HepG2 (cell line): ENCODE measurements around the gene PLSCR5. TPM values are rescaled to one million over a fixed set of nuclear protein-coding genes. Genes with fewer than 3 reads are reported as not detected.

Experiments
- CHCHD3 ChIP-seq: sonication (generic); formaldehyde crosslinking; IDR thresholded peaks from 2 replicates; pipeline ENCODE4 v1.8.0; 2022; ENCODE audit warnings: mild to moderate bottlenecking, missing genetic modification reagents, moderate library complexity
- DPF2 ChIP-seq: sonication (generic); formaldehyde crosslinking; IDR thresholded peaks from 2 replicates; pipeline ENCODE4 v1.4.0; 2020; ENCODE audit warnings: mild to moderate bottlenecking, low read depth, missing genetic modification reagents, borderline replicate concordance
- ELF1 ChIP-seq: sonication (generic); formaldehyde crosslinking; IDR thresholded peaks from 2 replicates; pipeline ENCODE4 v1.4.0; 2020; ENCODE audit warnings: missing genetic modification reagents
- FOXA1 ChIP-seq, 2 experiments: fragments of 450-650 bp in 1 of 2; sonication (generic) in 1 of 2; formaldehyde crosslinking in 1 of 2; IDR thresholded peaks; 2 replicates each; pipeline versions ENCODE4 v1.4.0 to v1.6.1; 2016 to 2020; ENCODE audit warnings: missing genetic modification reagents in 1 of 2
- FOXJ3 ChIP-seq: sonication (generic); formaldehyde crosslinking; IDR thresholded peaks from 2 replicates; pipeline ENCODE4 v1.4.0; 2020; ENCODE audit warnings: missing genetic modification reagents, mild to moderate bottlenecking, borderline replicate concordance
- GFI1 ChIP-seq: sonication (generic); formaldehyde crosslinking; IDR thresholded peaks from 2 replicates; pipeline ENCODE4 v1.5.0; 2020; ENCODE audit warnings: missing genetic modification reagents, mild to moderate bottlenecking, borderline replicate concordance
- HCFC1 ChIP-seq: fragments of 150-350 bp; IDR thresholded peaks from 2 replicates; pipeline ENCODE4 v1.6.1; 2014; ENCODE audit warnings: low read depth, low read length
- ISL2 ChIP-seq: sonication (generic); formaldehyde crosslinking; IDR thresholded peaks from 2 replicates; pipeline ENCODE4 v1.5.0; 2020; ENCODE audit warnings: missing genetic modification reagents
- KLF16 ChIP-seq, 2 experiments: sonication (generic) in 1 of 2; formaldehyde crosslinking in 1 of 2; IDR thresholded peaks; 2 replicates each; pipeline versions ENCODE4 v1.6.1 to v1.8.0; 2016 to 2023; ENCODE audit warnings: missing genetic modification reagents in 2 of 2, missing compliant biosample characterization in 1 of 2
- KMT2B ChIP-seq: IDR thresholded peaks from 2 replicates; pipeline ENCODE4 v1.6.1; 2016; ENCODE audit warnings: missing genetic modification reagents, missing compliant biosample characterization
- MBNL3 ChIP-seq: fragments of 250-450 bp; sonication (Bioruptor Pico); conservative IDR thresholded peaks from 2 replicates; pipeline ENCODE4 v1.8.0; 2022; ENCODE audit warnings: mild to moderate bottlenecking, inconsistent platforms
- NCOA2 ChIP-seq: sonication (generic); formaldehyde crosslinking; IDR thresholded peaks from 2 replicates; pipeline ENCODE4 v1.8.0; 2022; ENCODE audit warnings: inconsistent platforms
- NR1H2 ChIP-seq: sonication (generic); formaldehyde crosslinking; IDR thresholded peaks from 2 replicates; pipeline ENCODE4 v1.8.1; 2022; ENCODE audit warnings: low read depth, missing genetic modification reagents, borderline replicate concordance
- ONECUT2 ChIP-seq: sonication (generic); formaldehyde crosslinking; IDR thresholded peaks from 2 replicates; pipeline ENCODE4 v1.4.0; 2020; ENCODE audit warnings: missing genetic modification reagents
- RCOR2 ChIP-seq: IDR thresholded peaks from 2 replicates; pipeline ENCODE4 v1.6.1; 2016; ENCODE audit warnings: missing biosample characterization, missing genetic modification reagents
- SIX4 ChIP-seq: sonication (generic); formaldehyde crosslinking; IDR thresholded peaks from 2 replicates; pipeline ENCODE4 v1.4.0; 2020; ENCODE audit warnings: missing genetic modification reagents
- ZBTB7B ChIP-seq: sonication (generic); formaldehyde crosslinking; IDR thresholded peaks from 2 replicates; pipeline ENCODE4 v1.4.0; 2020; ENCODE audit warnings: missing genetic modification reagents
- ZFP90 ChIP-seq: sonication (generic); formaldehyde crosslinking; IDR thresholded peaks from 2 replicates; pipeline ENCODE4 v1.8.0; 2022; ENCODE audit warnings: missing genetic modification reagents, mild to moderate bottlenecking, inconsistent platforms, borderline replicate concordance
- ZHX1 ChIP-seq: sonication (generic); formaldehyde crosslinking; IDR thresholded peaks from 2 replicates; pipeline ENCODE4 v1.8.1; 2022; ENCODE audit warnings: low read depth, mild to moderate bottlenecking, missing genetic modification reagents
- ZNF121 ChIP-seq: sonication (generic); formaldehyde crosslinking; IDR thresholded peaks from 2 replicates; pipeline ENCODE4 v1.5.0; 2020; ENCODE audit warnings: mild to moderate bottlenecking, missing genetic modification reagents
- ZNF143 ChIP-seq: sonication (generic); formaldehyde crosslinking; IDR thresholded peaks from 2 replicates; pipeline ENCODE4 v1.4.0; 2020; ENCODE audit warnings: missing genetic modification reagents
- ZNF441 ChIP-seq: sonication (generic); formaldehyde crosslinking; IDR thresholded peaks from 2 replicates; pipeline ENCODE4 v1.7.0; 2021; ENCODE audit warnings: missing genetic modification reagents, borderline replicate concordance
- ZNF773 ChIP-seq: sonication (generic); formaldehyde crosslinking; IDR thresholded peaks from 2 replicates; pipeline ENCODE4 v1.4.0; 2020; ENCODE audit warnings: missing genetic modification reagents, borderline replicate concordance
- ZSCAN30 ChIP-seq: sonication (generic); formaldehyde crosslinking; IDR thresholded peaks from 2 replicates; pipeline ENCODE4 v1.5.0; 2020; ENCODE audit warnings: mild to moderate bottlenecking, missing genetic modification reagents
- polyA plus RNA-seq, 8 experiments: library from polyadenylated mRNA; depleted of rRNA in 3 of 8; stranded (reverse) in 7 of 8; unstranded in 1 of 8; fragments of >200 nt; fragmentation: Illumina TruSeq in 4 of 8; extraction: Trizol in 4 of 8; gene quantifications; 2 replicates each; pipeline versions ENCODE4 v1.2.1 to v1.2.3, GENCODE V29; 2011 to 2016; ENCODE audit warnings: low read depth in 4 of 8, missing spikeins in 1 of 8, mixed read lengths in 1 of 8; ENCODE audit not compliant: insufficient read depth in 1 of 8
- total RNA-seq, 5 experiments: library from RNA; depleted of rRNA; stranded (reverse); fragments of >200 nt; fragmentation: Illumina TruSeq; extraction: Trizol; gene quantifications; 2 replicates each; pipeline ENCODE4 v1.2.3, GENCODE V29; 2016; ENCODE audit warnings: low read depth in 1 of 5
- TF ChIP-seq, protein P1 (sequence below): sonication (generic); formaldehyde crosslinking; conservative IDR thresholded peaks from 2 replicates; pipeline ENCODE4 v1.4.0; 2020; ENCODE audit warnings: missing genetic modification reagents
- TF ChIP-seq, protein P2 (sequence below): sonication (generic); formaldehyde crosslinking; IDR thresholded peaks from 2 replicates; pipeline ENCODE4 v1.8.0; 2022; ENCODE audit warnings: mild to moderate bottlenecking, missing genetic modification reagents, moderate library complexity

The PLSCR5 gene
- total and polyA plus RNA-seq, 2 of the 13 experiments (the other 11 are each of a cell fraction or from before 2014, with no cell fraction given), result 0.50 TPM; not detected in 1

- TF ChIP-seq KLF16 (CRISPR knock-in tag; IDR thresholded peaks at IDR 0.05), result peak in 1 of 2 experiments; percentile 92; a peak in 2 of 4 replicates
- no peak for TF ChIP-seq CHCHD3 (CRISPR knock-in tag)
- TF ChIP-seq ZSCAN30 (CRISPR knock-in tag), result no peak
- TF ChIP-seq SIX4 (CRISPR knock-in tag), result peak; percentile 68; the same call in 1 of the 2 replicates
- TF ChIP-seq ONECUT2 (CRISPR knock-in tag), result peak; percentile 45; the same call in 1 of the 2 replicates
- no peak for TF ChIP-seq HCFC1
- TF ChIP-seq KMT2B (CRISPR knock-in tag), result peak; percentile 24; the same call in 1 of the 2 replicates
- no peak for TF ChIP-seq ZNF773 (CRISPR knock-in tag)
- TF ChIP-seq, protein P1, sequence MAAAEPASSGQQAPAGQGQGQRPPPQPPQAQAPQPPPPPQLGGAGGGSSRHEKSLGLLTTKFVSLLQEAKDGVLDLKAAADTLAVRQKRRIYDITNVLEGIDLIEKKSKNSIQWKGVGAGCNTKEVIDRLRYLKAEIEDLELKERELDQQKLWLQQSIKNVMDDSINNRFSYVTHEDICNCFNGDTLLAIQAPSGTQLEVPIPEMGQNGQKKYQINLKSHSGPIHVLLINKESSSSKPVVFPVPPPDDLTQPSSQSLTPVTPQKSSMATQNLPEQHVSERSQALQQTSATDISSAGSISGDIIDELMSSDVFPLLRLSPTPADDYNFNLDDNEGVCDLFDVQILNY (CRISPR knock-in tag), result no peak
- TF ChIP-seq NR1H2 (CRISPR knock-in tag), result no peak
- TF ChIP-seq ISL2 (CRISPR knock-in tag), result peak; percentile 99
- TF ChIP-seq FOXJ3, result peak; percentile 98
- TF ChIP-seq ZFP90 (CRISPR knock-in tag), result no peak
- TF ChIP-seq, protein P2, sequence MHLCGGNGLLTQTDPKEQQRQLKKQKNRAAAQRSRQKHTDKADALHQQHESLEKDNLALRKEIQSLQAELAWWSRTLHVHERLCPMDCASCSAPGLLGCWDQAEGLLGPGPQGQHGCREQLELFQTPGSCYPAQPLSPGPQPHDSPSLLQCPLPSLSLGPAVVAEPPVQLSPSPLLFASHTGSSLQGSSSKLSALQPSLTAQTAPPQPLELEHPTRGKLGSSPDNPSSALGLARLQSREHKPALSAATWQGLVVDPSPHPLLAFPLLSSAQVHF (CRISPR knock-in tag), result no peak
- peak; percentile 88 for TF ChIP-seq GFI1 (CRISPR knock-in tag)
- TF ChIP-seq NCOA2 (CRISPR knock-in tag), result peak; percentile 98
- TF ChIP-seq ZNF121 (CRISPR knock-in tag), result 0 out of 2 replicates have a peak, but pooled peaks have one; percentile 12
- peak; percentile 86 for TF ChIP-seq RCOR2
- TF ChIP-seq ZNF143 (CRISPR knock-in tag), result no peak
- TF ChIP-seq ZBTB7B (CRISPR knock-in tag), result no peak
- 0 out of 2 replicates have a peak, but pooled peaks have one; percentile 10 for TF ChIP-seq ELF1
- no peak for TF ChIP-seq ZHX1 (CRISPR knock-in tag)
- peak; percentile 55; the same call in 1 of the 2 replicates for TF ChIP-seq ZNF441 (CRISPR knock-in tag)
- no peak for TF ChIP-seq MBNL3 (CRISPR knock-in tag)
- peak; percentile 97 for TF ChIP-seq FOXA1 (IDR thresholded peaks at IDR 0.05)
- peak; percentile 94 for TF ChIP-seq FOXA1 (CRISPR knock-in tag; IDR thresholded peaks at IDR 0.05)
- TF ChIP-seq DPF2 (CRISPR knock-in tag), result peak; percentile 68; the same call in 1 of the 2 replicates
These were observed 32.7 kb upstream of the PLSCR5 start (continued) for GRCh38 chr3:146637871-146638270.
